Immature natural killer cell (primary cell): Measurements from ENCODE around the gene PIPOX. TPM values are rescaled to one million over a fixed set of nuclear protein-coding genes. Genes with fewer than 3 reads are reported as not detected.

Experiments
- DNase-seq, 3 donors: peaks; one replicate each; pipeline ENCODE4 v3.0.0; 2022; ENCODE audit warnings: mixed read lengths in 1 of 3
- H3K27ac Mint-ChIP-seq, 6 donors: one replicate each; pipeline ENCODE4 v1.8.0; 2020; ENCODE audit warnings: mixed read lengths in 6 of 6, mild to moderate bottlenecking in 5 of 6, inconsistent platforms in 4 of 6, moderate library complexity in 3 of 6
- H3K27me3 Mint-ChIP-seq, 3 donors: one replicate each; pipeline ENCODE4 v1.8.0; 2020 to 2021; ENCODE audit warnings: low read depth in 3 of 3, mild to moderate bottlenecking in 3 of 3, mixed read lengths in 3 of 3, moderate library complexity in 3 of 3, inconsistent platforms in 1 of 3
- H3K36me3 Mint-ChIP-seq, 3 donors: one replicate each; pipeline ENCODE4 v1.8.0; 2020; ENCODE audit warnings: mixed read lengths in 3 of 3, inconsistent platforms in 2 of 3, mild to moderate bottlenecking in 2 of 3
- H3K4me1 Mint-ChIP-seq, 2 donors: one replicate each; pipeline ENCODE4 v1.8.0; 2020; ENCODE audit warnings: inconsistent platforms in 2 of 2, mild to moderate bottlenecking in 2 of 2, mixed read lengths in 2 of 2, moderate library complexity in 1 of 2
- H3K4me3 Mint-ChIP-seq, 5 donors: one replicate each; pipeline ENCODE4 v1.8.0; 2020; ENCODE audit warnings: mild to moderate bottlenecking in 5 of 5, mixed read lengths in 5 of 5, inconsistent platforms in 3 of 5, moderate library complexity in 3 of 5
- H3K9me3 Mint-ChIP-seq, 6 donors: one replicate each; pipeline ENCODE4 v1.8.0; 2020; ENCODE audit warnings: mild to moderate bottlenecking in 6 of 6, mixed read lengths in 6 of 6, inconsistent platforms in 4 of 6, moderate library complexity in 3 of 6
- polyA plus RNA-seq, 3 donors: library from polyadenylated mRNA; unstranded; fragments of 300-500 nt; fragmentation: Illumina TruSeq; gene quantifications; one replicate each; pipeline ENCODE4 v1.2.3, GENCODE V29; 2021

Gene PIPOX
- polyA plus RNA-seq, 3 donors from 2014 or later = 1.6 to 2.7 (median 2.0) TPM

- DNase-seq = no peak
- H3K27me3 Mint-ChIP-seq = peaks cover 0 to 2% (median 0%) of the 10 kb centered on the region in 3 donors
- peaks cover 3 to 38% (median 7%) of the 10 kb centered on the region in 3 donors for H3K36me3 Mint-ChIP-seq
- H3K27ac Mint-ChIP-seq = no peak overlapping the region
- H3K4me3 Mint-ChIP-seq = no peak overlapping the region
- no peaks in the 10 kb centered on the region for H3K4me1 Mint-ChIP-seq
- no peaks in the 10 kb centered on the region for H3K9me3 Mint-ChIP-seq
These were observed 48.8 kb downstream of the PIPOX start for GRCh38 chr17:29091606-29092289.

GRCh38 chr17:29093090-29093871 lies 50.3 kb downstream of the PIPOX start:
- Mint-ChIP-seq H3K27ac (no peak overlapping the region), H3K36me3 (peaks cover 3 to 30% (median 5%) of the 10 kb centered on the region in 3 donors)

GRCh38 chr17:29094101-29094708 lies 51.3 kb downstream of the PIPOX start:
- no peak overlapping the region for H3K4me3 Mint-ChIP-seq
- H3K27ac Mint-ChIP-seq = no peak overlapping the region
- H3K36me3 Mint-ChIP-seq = peaks cover 0 to 23% (median 3%) of the 10 kb centered on the region in 3 donors
- no peaks in the 10 kb centered on the region for H3K4me1 Mint-ChIP-seq
- H3K27me3 Mint-ChIP-seq = peaks cover 0 to 2% (median 0%) of the 10 kb centered on the region in 3 donors
- no peaks in the 10 kb centered on the region for H3K9me3 Mint-ChIP-seq
- no peak for DNase-seq

More at GRCh38 chr17:29093090-29093871, 50.3 kb downstream of the PIPOX start:
- Mint-ChIP-seq H3K4me1 (no peaks in the 10 kb centered on the region), H3K27me3 (peaks cover 0 to 2% (median 0%) of the 10 kb centered on the region in 3 donors), H3K9me3 (no peaks in the 10 kb centered on the region), H3K4me3 (no peak overlapping the region)
- no peak for DNase-seq

GRCh38 chr17:29095439-29095838 lies 52.5 kb downstream of the PIPOX start:
- peak overlapping the region in 1 of 6 donors; percentile 50 for H3K27ac Mint-ChIP-seq
- DNase-seq = no peak
- H3K9me3 Mint-ChIP-seq = no peaks in the 10 kb centered on the region
- no peaks in the 10 kb centered on the region for H3K4me1 Mint-ChIP-seq
- no peak overlapping the region for H3K4me3 Mint-ChIP-seq
- H3K27me3 Mint-ChIP-seq = no peaks in the 10 kb centered on the region
- H3K36me3 Mint-ChIP-seq = peaks cover 0 to 14% (median 3%) of the 10 kb centered on the region in 3 donors

DNA sequence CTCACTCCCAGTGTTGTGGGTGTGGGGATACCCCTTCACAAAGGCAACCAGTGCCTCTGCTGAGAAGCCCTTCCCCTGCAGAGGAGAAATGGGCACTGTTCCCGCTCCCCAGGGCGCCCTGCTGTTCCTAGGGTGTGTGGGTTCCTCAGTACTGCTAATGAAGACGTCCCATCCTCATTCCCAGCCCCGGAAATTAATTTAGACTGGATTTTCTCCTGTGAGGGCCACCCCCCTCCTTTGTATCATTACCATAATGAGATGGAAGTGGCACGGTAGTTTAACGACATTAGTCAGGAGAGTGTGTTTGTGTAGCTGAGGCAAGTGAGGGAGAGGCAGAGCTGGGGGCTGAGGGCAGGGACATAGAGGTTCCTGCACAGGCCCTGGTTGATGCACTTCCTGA lies 53.2 kb downstream of the PIPOX start:
- H3K27me3 Mint-ChIP-seq = no peaks in the 10 kb centered on the region
- no peak for DNase-seq
- H3K4me3 Mint-ChIP-seq = no peak overlapping the region
- H3K9me3 Mint-ChIP-seq = no peaks in the 10 kb centered on the region
- H3K27ac Mint-ChIP-seq = no peak overlapping the region
- H3K36me3 Mint-ChIP-seq = peaks cover 0 to 9% (median 0%) of the 10 kb centered on the region in 3 donors
- H3K4me1 Mint-ChIP-seq = no peaks in the 10 kb centered on the region

DNA sequence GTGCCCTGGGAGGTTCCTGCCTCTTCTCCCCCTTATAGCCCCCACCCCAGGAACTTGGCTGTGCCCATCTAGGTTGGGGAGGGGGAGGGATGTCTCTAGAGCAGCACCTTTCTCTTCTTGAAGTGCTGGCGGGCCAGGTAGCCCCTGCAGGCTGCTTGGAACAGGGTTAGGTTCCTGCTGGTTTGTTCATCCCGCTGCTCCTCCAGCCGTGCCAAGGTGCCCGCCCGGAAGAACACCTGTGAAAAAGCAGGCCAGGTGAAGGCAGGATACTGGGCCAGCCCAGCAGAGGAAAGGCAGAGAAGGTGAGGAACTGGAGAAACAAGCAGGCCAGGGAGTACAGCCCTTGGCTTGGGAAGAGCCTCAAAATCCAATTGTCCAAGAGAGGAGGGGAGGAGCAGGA lies 56.6 kb downstream of the PIPOX start:
- no peak for DNase-seq
- Mint-ChIP-seq H3K4me3 (no peak overlapping the region), H3K9me3 (no peaks in the 10 kb centered on the region), H3K36me3 (peaks cover 13 to 18% (median 13%) of the 10 kb centered on the region in 3 donors), H3K27me3 (peaks cover 0 to 2% (median 0%) of the 10 kb centered on the region in 3 donors), H3K27ac (no peak overlapping the region), H3K4me1 (no peaks in the 10 kb centered on the region)

DNA sequence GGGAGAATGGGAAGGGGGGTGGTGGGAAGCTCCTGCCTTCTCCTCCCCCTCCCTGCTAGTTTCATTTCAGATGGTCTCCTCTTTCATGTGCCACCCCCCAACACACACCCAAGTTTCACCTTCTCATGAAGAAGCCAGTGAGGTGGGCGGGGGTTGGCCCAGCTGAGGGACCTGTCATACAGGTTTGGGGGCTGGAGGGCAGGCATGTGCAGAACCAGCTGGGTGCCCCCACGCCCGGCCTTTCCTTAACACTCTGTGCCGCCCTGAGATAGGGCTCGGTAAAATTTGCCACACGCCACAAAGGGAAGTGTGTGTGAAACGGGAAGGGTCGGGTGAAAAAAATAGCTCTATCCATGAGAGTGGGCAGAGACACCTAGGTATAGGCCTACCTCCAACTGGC lies 57.4 kb downstream of the PIPOX start:
- H3K27me3 Mint-ChIP-seq = peaks cover 0 to 2% (median 0%) of the 10 kb centered on the region in 3 donors
- H3K36me3 Mint-ChIP-seq = peaks cover 16 to 22% (median 17%) of the 10 kb centered on the region in 3 donors
- no peaks in the 10 kb centered on the region for H3K4me1 Mint-ChIP-seq
- DNase-seq = no peak
- H3K27ac Mint-ChIP-seq = no peak overlapping the region
- H3K4me3 Mint-ChIP-seq = no peak overlapping the region
- H3K9me3 Mint-ChIP-seq = no peaks in the 10 kb centered on the region

GRCh38 chr17:29102046-29102445 lies 59.1 kb downstream of the PIPOX start:
- no peaks in the 10 kb centered on the region for H3K4me1 Mint-ChIP-seq
- H3K27ac Mint-ChIP-seq = peak overlapping the region in 1 of 6 donors; percentile 54
- DNase-seq = no peak
- peaks cover 23 to 25% (median 24%) of the 10 kb centered on the region in 3 donors for H3K36me3 Mint-ChIP-seq
- no peaks in the 10 kb centered on the region for H3K9me3 Mint-ChIP-seq
- no peak overlapping the region for H3K4me3 Mint-ChIP-seq
- peaks cover 0 to 2% (median 0%) of the 10 kb centered on the region in 3 donors for H3K27me3 Mint-ChIP-seq

GRCh38 chr17:29102741-29103181 lies 59.8 kb downstream of the PIPOX start:
- no peaks in the 10 kb centered on the region for H3K9me3 Mint-ChIP-seq
- peak overlapping the region in 3 of 6 donors; percentile 2 to 79 (median 54) for H3K27ac Mint-ChIP-seq
- no peak for DNase-seq
- H3K4me3 Mint-ChIP-seq = no peak overlapping the region
- peaks cover 0 to 4% (median 0%) of the 10 kb centered on the region in 3 donors for H3K27me3 Mint-ChIP-seq
- H3K36me3 Mint-ChIP-seq = peaks cover 23 to 24% (median 24%) of the 10 kb centered on the region in 3 donors
- H3K4me1 Mint-ChIP-seq = no peaks in the 10 kb centered on the region

DNA sequence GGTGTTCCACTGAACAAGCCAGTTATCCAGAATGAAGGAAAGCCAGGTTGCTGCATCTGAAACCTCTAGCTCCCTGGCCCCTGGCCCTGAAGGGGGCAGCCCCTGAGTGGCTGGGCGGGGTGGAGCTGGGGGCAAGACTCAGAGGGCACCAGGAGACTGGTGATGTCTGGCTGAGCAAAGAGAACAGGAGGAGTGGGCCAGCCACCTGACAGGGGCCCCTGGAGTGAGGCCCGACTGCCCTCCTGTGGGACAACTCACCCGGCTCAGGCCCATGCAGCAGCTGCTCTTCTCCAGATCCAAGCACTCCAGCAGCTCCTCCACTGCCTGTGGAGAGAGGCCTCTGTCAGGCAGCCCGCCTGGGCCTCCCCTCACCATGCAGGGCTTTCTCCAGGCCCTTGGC lies 60.4 kb downstream of the PIPOX start:
- peaks cover 23 to 24% (median 24%) of the 10 kb centered on the region in 3 donors for H3K36me3 Mint-ChIP-seq
- no peak overlapping the region for H3K4me3 Mint-ChIP-seq
- H3K27me3 Mint-ChIP-seq = peaks cover 0 to 5% (median 0%) of the 10 kb centered on the region in 3 donors
- DNase-seq = no peak
- no peaks in the 10 kb centered on the region for H3K4me1 Mint-ChIP-seq
- no peak overlapping the region for H3K27ac Mint-ChIP-seq
- no peaks in the 10 kb centered on the region for H3K9me3 Mint-ChIP-seq

Other genes with a start within 250 kb of the PIPOX start
- 10 to 100 TPM in 1 of 3 donors, 1 to 10 TPM in 2; 2.5 to 13.7 (median 4.9) TPM for gene FAM222B, start 200.4 kb upstream of the PIPOX start, polyA plus RNA-seq
- 10 to 100 TPM; 32.6 to 48.9 (median 43.5) TPM for gene ERAL1, start 188.1 kb upstream of the PIPOX start, polyA plus RNA-seq
- gene FLOT2, start 145.4 kb upstream of the PIPOX start, polyA plus RNA-seq = 100 to 1,000 TPM; 275 to 360 (median 296) TPM
- gene DHRS13, start 140.1 kb upstream of the PIPOX start, polyA plus RNA-seq = 10 to 100 TPM; 21.4 to 27.4 (median 22.2) TPM
- 10 to 100 TPM in 1 of 3 donors, 1 to 10 TPM in 2; 1.2 to 15.3 (median 3.9) TPM for gene PHF12, start 91.6 kb upstream of the PIPOX start, polyA plus RNA-seq
- gene SEZ6, start 37.1 kb upstream of the PIPOX start, polyA plus RNA-seq = 1 to 10 TPM in 1 of 3 donors, under 1 TPM in 2; 0.71 to 3.8 (median 0.86) TPM
- 10 to 100 TPM in 1 of 3 donors, 1 to 10 TPM in 2; 1.5 to 32.5 (median 5.2) TPM for gene MYO18A, start 137.3 kb downstream of the PIPOX start, polyA plus RNA-seq
- not detected for gene CRYBA1, start 203.7 kb downstream of the PIPOX start, polyA plus RNA-seq